ENCODE measurements around the gene KRI1. TPM values are rescaled to one million over a fixed set of nuclear protein-coding genes. Genes with fewer than 3 reads are reported as not detected.
A peak's percentile ranks its signal among the peaks of the same experiment; 100 is the strongest.

The KRI1 gene
- total RNA-seq, 2 donors from 2014 or later, result 45.2 to 47.7 TPM

DNA sequence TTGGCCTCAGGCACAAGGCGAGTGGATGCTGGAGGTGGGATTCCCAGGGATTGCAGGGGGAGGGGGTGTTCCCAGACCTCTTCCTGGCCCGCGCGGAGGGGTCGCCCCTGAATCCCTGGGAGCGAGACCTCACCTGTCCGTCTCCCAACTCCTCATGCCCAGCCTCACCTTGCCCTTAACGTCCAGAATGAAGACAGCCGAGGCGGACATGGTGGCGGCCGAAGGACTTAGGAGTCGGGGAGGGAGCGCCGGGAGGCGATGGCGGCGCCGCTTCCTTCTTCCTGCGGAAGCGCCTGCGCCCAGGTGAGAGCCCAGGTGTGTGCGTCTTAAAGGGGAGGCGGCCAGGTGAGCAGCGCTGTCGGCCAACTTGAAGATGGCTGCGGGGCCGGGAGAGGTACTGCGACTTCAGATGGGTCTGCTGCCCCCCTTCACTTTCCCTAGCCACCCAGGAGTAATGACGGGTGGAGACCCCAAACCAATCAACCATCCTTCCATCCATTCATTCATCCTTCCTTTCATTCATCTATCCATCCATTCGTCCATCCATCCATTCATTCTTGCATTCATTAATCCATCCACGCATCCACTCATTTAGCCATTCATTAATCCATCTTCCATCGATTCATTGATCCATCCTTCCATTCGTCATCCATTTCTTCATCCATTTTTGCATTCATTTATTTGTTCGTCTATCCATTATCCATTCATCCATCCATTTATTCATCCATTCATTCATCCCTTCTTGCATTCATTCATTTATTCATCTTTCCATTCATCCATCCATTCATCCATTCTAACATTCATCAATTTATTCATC lies 21.4 kb upstream of the KRI1 start, which contains the start of gene AP1M2:
TSS of gene AP1M2 (minus strand) at position 291 of the 817 bp plus-strand sequence. CDS start at position 210, 81 bp downstream.
- Mint-ChIP-seq H3K4me1 (peaks cover 5% of the 10 kb centered on the region), H3K4me3 (peak within 1 kb of the TSS; percentile 97), H3K27me3 (ENCODE audit: insufficient read depth) (peaks cover 11% of the 10 kb centered on the region), H3K36me3 (ENCODE audit: low read depth) (peaks cover 22% of the 10 kb centered on the region), H3K9me3 (no peaks in the 10 kb centered on the region), H3K27ac (peak within 1 kb of the TSS; percentile 96)
- H3K4me1 ChIP-seq (ENCODE audit: control insufficient read depth, insufficient read depth, low read length), result no peaks in the 10 kb centered on the region
- WGBS, 2 experiments (ENCODE audit: insufficient coverage in 1 of 2, insufficient read length in 1 of 2), result 63 to 81% methylated on average over 24 to 35 of the region's 35 CpGs
- TF ChIP-seq, protein P1, sequence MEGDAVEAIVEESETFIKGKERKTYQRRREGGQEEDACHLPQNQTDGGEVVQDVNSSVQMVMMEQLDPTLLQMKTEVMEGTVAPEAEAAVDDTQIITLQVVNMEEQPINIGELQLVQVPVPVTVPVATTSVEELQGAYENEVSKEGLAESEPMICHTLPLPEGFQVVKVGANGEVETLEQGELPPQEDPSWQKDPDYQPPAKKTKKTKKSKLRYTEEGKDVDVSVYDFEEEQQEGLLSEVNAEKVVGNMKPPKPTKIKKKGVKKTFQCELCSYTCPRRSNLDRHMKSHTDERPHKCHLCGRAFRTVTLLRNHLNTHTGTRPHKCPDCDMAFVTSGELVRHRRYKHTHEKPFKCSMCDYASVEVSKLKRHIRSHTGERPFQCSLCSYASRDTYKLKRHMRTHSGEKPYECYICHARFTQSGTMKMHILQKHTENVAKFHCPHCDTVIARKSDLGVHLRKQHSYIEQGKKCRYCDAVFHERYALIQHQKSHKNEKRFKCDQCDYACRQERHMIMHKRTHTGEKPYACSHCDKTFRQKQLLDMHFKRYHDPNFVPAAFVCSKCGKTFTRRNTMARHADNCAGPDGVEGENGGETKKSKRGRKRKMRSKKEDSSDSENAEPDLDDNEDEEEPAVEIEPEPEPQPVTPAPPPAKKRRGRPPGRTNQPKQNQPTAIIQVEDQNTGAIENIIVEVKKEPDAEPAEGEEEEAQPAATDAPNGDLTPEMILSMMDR (conservative IDR thresholded peaks at IDR 0.05), result no peak
- peak within 1 kb of the TSS; percentile 78 for H3K4me3 ChIP-seq (ENCODE audit: low read length)
- no peaks in the 10 kb centered on the region for H3K36me3 ChIP-seq (ENCODE audit: control insufficient read depth, insufficient read depth, low read length)
- no peaks in the 10 kb centered on the region for H3K9me3 ChIP-seq (ENCODE audit: control insufficient read depth, low read length)
- H3K27ac ChIP-seq (ENCODE audit: low read depth, low read length), result no peak within 1 kb of the TSS
- peak within 1 kb of the TSS; percentile 15 for H3K9ac ChIP-seq (ENCODE audit: extremely low read depth, low read length, poor library complexity, severe bottlenecking)
- peak; percentile 91 for DNase-seq
- H3K27me3 ChIP-seq (ENCODE audit: control insufficient read depth, insufficient read depth, low read length, poor library complexity, severe bottlenecking), result no peaks in the 10 kb centered on the region

DNA sequence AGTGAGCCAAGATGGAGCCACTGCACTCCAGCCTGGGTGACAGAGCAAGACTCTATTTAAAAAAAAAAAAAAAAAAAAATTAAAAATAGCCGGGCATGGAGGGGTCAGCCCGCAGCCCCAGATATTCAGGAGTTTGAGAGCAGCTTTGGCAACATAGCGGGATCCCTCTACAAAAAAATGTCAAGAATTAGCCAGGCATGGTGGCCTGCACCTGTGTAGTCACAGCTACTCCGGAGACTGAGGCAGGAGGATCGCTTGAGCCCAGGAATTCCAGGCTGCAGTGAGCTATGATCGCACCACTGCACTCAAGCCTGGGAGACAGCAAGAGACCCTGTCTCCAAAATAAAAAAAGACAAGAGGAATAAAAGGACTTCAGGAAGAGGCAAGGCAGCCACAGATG lies 20.6 kb upstream of the KRI1 start:
- Histone ChIP-seq H3K27me3 (ENCODE audit: control insufficient read depth, insufficient read depth, low read length, poor library complexity, severe bottlenecking) (no peaks in the 10 kb centered on the region), H3K9me3 (ENCODE audit: control insufficient read depth, low read length) (no peaks in the 10 kb centered on the region), H3K27ac (ENCODE audit: low read depth, low read length) (no peak overlapping the region), H3K36me3 (ENCODE audit: control insufficient read depth, insufficient read depth, low read length) (no peaks in the 10 kb centered on the region), H3K4me3 (ENCODE audit: low read length) (peak overlapping the region; percentile 78), H3K4me1 (ENCODE audit: control insufficient read depth, insufficient read depth, low read length) (no peaks in the 10 kb centered on the region), H3K9ac (ENCODE audit: extremely low read depth, low read length, poor library complexity, severe bottlenecking) (no peak overlapping the region)
- no peak for DNase-seq
- peaks cover 22% of the 10 kb centered on the region for H3K36me3 Mint-ChIP-seq (ENCODE audit: low read depth)
- H3K9me3 Mint-ChIP-seq, result no peaks in the 10 kb centered on the region
- WGBS, 2 experiments (ENCODE audit: insufficient coverage in 1 of 2, insufficient read length in 1 of 2), result 87 to 91% methylated on average over 4 to 6 of the region's 6 CpGs
- peaks cover 5% of the 10 kb centered on the region for H3K4me1 Mint-ChIP-seq
- H3K27ac Mint-ChIP-seq, result peak overlapping the region; percentile 96
- peak overlapping the region; percentile 97 for H3K4me3 Mint-ChIP-seq
- H3K27me3 Mint-ChIP-seq (ENCODE audit: insufficient read depth), result peaks cover 11% of the 10 kb centered on the region
- TF ChIP-seq, protein P1 (conservative IDR thresholded peaks at IDR 0.05), result no peak

DNA sequence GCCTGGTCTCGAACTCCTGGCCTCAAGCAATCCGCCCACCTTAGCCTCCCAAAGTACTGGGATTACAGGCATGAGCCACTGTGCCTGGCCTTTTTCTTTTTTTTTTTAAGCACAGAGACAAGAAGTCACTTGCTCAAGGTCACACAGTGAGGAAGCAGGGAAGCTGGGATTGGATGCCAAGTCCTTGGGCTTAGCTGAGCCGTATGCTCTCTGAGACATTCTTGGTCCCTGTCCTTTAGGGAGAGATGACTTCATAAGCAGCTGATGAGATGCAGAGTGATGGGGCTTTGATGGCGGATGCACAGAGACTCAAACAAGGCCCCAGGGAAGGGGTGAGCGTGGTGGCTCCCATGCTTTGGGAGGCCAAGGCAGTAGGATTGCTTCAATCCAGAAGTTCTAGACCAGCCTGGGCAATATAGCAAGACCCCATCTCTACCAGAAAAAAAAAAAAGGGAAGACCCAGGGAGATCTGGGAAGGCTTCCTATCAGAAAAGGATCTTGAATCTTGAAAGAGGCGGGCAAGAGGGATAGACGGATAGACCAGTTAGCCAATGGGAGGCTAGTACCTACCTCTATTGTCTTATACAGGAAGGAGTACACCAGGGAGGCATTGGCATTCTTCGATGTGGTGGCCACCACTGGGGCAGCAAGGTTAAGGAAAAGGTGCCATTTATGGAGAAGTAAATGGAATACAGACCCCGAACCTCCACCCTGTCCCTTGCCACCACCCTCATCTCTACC lies 17.4 kb upstream of the KRI1 start:
- no peaks in the 10 kb centered on the region for H3K27me3 ChIP-seq (ENCODE audit: control insufficient read depth, insufficient read depth, low read length, poor library complexity, severe bottlenecking)
- TF ChIP-seq, protein P1 (conservative IDR thresholded peaks at IDR 0.05), result no peak
- H3K4me1 Mint-ChIP-seq, result peaks cover 5% of the 10 kb centered on the region
- no peaks in the 10 kb centered on the region for H3K9me3 Mint-ChIP-seq
- peaks cover 41% of the 10 kb centered on the region for H3K36me3 Mint-ChIP-seq (ENCODE audit: low read depth)
- no peak overlapping the region for H3K27ac Mint-ChIP-seq
- 87 to 91% methylated on average over 6 to 7 of the region's 9 CpGs for WGBS, 2 experiments (ENCODE audit: insufficient coverage in 1 of 2, insufficient read length in 1 of 2)
- no peak overlapping the region for H3K27ac ChIP-seq (ENCODE audit: low read depth, low read length)
- no peak overlapping the region for H3K4me3 Mint-ChIP-seq
- H3K36me3 ChIP-seq (ENCODE audit: control insufficient read depth, insufficient read depth, low read length), result no peaks in the 10 kb centered on the region
- no peak overlapping the region for H3K4me3 ChIP-seq (ENCODE audit: low read length)
- H3K9ac ChIP-seq (ENCODE audit: extremely low read depth, low read length, poor library complexity, severe bottlenecking), result no peak overlapping the region
- peak; percentile 64 for DNase-seq
- no peaks in the 10 kb centered on the region for H3K9me3 ChIP-seq (ENCODE audit: control insufficient read depth, low read length)
- H3K4me1 ChIP-seq (ENCODE audit: control insufficient read depth, insufficient read depth, low read length), result no peaks in the 10 kb centered on the region
- peaks cover 4% of the 10 kb centered on the region for H3K27me3 Mint-ChIP-seq (ENCODE audit: insufficient read depth)
